NCI-H69 (cell line): ENCODE measurements around the gene PRDM16.

Source experiments
- DNase-seq: peaks from one replicate; lab custom pipeline; 2025; lab: John Stamatoyannopoulos, UW

The PRDM16 gene

GRCh38 chr1:3415260-3416090, 346.5 kb downstream of the PRDM16 start:
- DNase-seq = no peak

DNA sequence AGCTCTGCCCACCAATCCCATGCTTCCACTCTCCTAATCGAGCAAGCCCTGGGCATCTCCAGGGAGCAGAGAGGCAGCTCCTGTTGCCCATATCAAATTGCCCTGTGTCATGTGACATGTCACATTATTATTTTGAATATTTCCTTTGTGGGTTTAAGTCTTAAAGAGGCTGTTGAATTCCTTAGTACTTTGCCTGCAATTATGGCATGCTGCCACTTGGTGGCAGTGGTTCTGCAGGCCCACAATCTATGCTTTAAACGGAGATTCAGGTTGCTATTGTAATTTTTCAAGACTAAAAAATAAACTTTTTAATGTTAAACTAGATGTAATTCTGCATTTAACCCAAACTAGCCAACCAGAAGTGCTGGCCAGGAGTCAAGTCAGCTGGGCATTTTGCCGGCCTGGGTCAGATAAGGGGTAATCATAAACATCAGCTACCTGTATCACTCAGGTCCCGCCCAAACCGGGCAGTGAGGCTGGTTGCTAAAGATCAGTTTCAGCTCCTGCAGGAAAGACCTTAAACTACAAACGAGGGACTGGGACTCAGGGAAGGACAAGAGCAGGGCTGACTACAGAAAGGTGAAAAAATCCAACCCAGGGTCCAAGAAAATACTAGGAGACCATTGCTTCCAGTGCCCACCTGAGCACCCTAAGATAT, 348.2 kb downstream of the PRDM16 start:
- no peak for DNase-seq

GRCh38 chr1:3417934-3418333, 348.9 kb downstream of the PRDM16 start:
- DNase-seq = no peak

- no peak for DNase-seq
Measured at GRCh38 chr1:3418600-3418999, 349.6 kb downstream of the PRDM16 start.

DNA sequence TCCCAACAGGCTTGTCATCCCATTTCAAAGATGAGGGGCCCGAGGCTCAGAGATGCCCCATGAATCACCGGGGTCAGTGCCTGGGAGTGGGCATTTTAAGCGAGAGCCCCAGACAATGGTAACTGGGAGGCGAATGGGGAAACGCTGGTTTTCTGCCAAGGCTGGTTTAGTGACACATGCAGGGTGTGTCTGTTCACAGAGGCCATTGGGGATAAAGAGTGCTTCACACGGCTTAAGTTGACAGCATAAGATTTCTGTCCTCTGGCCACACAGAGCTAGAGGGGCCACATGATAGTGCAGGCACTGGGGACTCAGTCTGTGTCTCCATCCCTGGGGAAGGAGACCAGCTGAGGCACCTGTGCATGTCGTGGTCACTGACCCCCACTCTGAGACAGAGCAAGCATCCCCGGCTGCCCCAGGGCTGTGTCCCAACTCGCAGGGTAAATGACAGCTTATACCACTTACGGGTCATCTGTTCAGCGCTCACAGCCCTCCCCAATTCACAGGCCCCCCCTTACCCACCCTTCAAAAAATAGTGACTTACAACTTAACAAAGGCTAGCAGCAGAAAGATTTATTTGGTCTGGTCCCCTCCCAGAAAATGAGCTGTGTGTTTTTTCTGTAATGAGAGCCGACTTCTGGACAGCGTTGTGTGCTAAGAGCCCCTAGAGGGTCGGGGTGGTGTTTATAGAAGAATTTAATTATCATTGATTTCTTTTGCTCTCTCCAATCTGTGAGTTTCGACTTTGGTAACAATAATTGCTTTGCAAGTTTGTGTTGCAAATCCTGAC, 350.6 kb downstream of the PRDM16 start:
- peak; percentile 47 for DNase-seq

DNA sequence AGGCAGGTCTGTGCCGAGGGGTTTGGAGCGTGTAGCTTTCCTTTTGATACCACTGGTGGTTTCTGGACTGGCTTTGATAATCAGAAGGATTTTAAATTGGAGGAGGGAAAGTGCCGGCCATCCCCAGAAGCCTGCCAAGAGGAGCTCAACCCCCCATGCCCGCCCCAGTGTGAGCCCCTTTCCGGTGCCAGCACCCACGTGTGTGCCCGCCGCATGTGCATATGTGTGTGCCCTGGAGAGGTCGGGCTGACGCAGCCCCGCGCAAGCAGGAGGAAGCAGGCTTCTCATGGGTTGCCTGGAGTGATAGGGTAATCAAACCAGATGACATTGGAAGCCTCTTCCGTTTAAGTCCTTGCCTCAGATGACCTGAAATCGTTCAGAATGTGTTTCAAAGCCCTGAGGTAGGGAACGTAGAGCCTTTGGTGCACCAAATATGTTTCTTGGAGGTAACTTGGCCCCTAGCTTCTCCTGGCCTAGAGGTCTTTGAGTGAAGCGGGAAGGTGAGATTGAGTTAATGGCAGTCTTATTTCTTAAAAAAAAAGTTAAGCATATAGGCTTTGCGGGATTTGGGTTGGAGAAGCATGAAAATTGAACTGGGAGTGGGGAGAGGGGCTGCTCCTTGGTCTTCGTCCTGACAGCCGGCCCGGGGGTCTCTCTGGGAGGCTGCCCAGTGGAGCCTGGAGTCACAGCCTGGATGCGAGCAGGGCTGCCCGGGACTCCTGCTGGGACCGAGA, 351.4 kb downstream of the PRDM16 start:
- peak; percentile 20 for DNase-seq

GRCh38 chr1:3422638-3423037, 353.6 kb downstream of the PRDM16 start:
- no peak for DNase-seq

GRCh38 chr1:3423245-3423829, 354.3 kb downstream of the PRDM16 start:
- DNase-seq = no peak

DNA sequence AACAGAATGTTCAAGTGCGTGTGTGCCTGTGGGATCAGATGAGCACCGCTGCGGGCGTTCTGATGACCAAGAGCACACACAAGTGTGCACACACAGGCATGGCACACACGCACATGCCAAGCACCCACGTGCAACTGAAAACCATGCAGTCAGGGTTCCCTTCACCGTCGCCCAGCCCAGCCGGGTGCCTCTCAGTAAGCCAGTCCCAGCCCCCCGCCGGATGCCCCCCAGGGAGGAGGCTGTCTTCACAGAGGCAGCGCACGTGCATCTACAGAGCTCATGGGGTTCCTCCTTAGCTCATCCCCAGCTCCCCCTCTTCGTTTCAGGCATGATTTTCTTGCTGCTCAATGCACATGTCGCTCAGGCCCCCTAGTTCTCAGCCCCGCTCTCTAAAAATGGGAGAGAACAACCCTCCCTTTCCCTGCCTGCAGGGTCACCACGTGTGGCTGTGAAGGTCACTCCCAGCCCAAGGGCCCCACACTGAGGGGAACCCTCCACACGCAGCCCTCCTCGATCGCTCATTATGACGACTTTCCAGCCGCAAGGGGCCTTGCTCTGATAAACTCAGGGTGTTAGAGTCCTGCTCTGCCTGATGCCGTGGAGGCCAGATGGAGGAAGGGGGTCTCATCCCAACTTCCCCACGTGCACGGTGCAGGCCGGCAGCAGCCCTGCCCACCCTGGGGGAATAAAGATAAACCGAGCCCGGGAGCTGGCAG, 355.1 kb downstream of the PRDM16 start:
- no peak for DNase-seq

GRCh38 chr1:3425486-3426215, 356.6 kb downstream of the PRDM16 start:
- DNase-seq = no peak

DNA sequence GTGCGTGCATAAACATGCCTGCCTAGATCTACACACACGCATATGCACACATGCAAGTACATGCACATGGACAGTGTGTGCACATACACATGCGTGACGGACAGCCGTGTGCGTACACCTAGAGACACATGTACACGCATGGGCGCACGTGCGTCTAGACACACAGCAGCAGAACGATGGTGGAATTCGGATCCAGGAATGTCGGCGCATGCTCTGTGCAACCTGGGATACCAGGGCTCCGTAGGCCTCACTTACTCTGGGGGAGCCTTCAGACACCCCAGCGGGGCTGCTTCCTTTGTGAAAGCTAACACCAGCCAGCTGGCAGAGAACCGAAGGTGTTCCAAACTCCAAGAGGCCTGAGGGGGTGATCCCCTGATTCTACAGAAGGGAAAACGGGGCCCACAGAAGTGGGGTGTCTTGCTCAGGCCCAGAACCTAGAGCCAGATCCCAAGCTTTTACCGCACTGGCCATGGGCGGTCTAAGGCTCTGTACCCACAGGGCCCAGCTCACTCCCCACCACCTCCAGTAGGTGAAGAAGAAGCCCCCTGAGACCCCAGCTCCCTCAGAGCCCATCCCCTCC, 358.0 kb downstream of the PRDM16 start:
- no peak for DNase-seq

GRCh38 chr1:3427711-3428704, 359.0 kb downstream of the PRDM16 start:
- no peak for DNase-seq

- no peak for DNase-seq
Measured at GRCh38 chr1:3428899-3429298, 359.9 kb downstream of the PRDM16 start.

GRCh38 chr1:3429320-3429719, 360.3 kb downstream of the PRDM16 start:
- DNase-seq = no peak

- no peak for DNase-seq
Measured at GRCh38 chr1:3429766-3430165, 360.8 kb downstream of the PRDM16 start.

GRCh38 chr1:3430406-3430805, 361.4 kb downstream of the PRDM16 start:
- no peak for DNase-seq

- no peak for DNase-seq
Measured at GRCh38 chr1:3430820-3431219, 361.8 kb downstream of the PRDM16 start.

DNA sequence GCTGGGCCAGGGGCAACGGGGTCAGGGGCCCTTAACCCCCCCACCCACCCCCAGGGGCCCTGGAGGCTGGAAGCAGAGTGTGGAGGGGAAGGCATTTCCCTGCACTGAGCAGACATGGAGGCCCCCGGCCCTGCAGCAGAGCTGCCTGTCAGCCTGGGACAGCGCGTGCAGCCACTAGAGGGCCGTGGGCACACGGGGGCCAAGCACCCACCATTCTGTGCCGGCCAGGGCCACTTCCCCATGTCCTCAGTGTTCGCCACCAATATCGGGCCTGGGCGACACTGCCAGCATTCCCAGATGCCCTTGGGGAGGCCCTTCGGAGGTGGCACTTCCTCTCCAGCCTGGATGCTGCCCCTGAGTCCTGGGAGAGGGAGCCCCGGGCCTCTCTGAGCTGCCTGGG, 362.3 kb downstream of the PRDM16 start:
- DNase-seq = no peak

- no peak for DNase-seq
Measured at GRCh38 chr1:3431686-3432085, 362.7 kb downstream of the PRDM16 start.
